H1 (cell line): ENCODE data around the gene FLT4. TPM values are rescaled to one million over a fixed set of nuclear protein-coding genes. Genes with fewer than 3 reads are reported as not detected.

Experiments
- CTCF ChIA-PET: fragments of 300-600 bp; sonication (Branson Sonifier 250); formaldehyde crosslinking; loops from one replicate; lab custom pipeline; 2021; ENCODE audit not compliant: partially characterized antibody; lab: Charles Lee
- POLR2A ChIA-PET: fragments of 300-600 bp; sonication (Branson Sonifier 250); formaldehyde crosslinking; loops from one replicate; lab custom pipeline; 2021; ENCODE audit warnings: inconsistent platforms; ENCODE audit not compliant: partially characterized antibody; lab: Charles Lee
- DNase-seq, 2 experiments: peaks; one replicate each; pipeline versions ENCODE4 v3.0.0 to v3.0.0-alpha.2; 2010 to 2022; ENCODE audit warnings: low spot score in 2 of 2, low read depth in 1 of 2, mixed read lengths in 1 of 2
- FAIRE-seq: peaks from 2 replicates; lab custom pipeline; 2011; peaks lifted over from hg19 to GRCh38; lab: Jason Lieb, UNC
- H2AFZ ChIP-seq: 2 replicates; pipeline ENCODE4 v1.8.1; 2012; ENCODE audit warnings: low read length, inconsistent platforms
- H2AK5ac ChIP-seq: 2 replicates; pipeline ENCODE4 v1.6.1; 2013; ENCODE audit warnings: low read depth, low read length
- H2BK120ac ChIP-seq: replicated peaks from 2 replicates; pipeline ENCODE3; 2013; ENCODE audit warnings: low read depth, low read length, inconsistent platforms
- H2BK12ac ChIP-seq: 2 replicates; pipeline ENCODE4 v1.6.1; 2013; ENCODE audit warnings: low read depth, low read length
- H2BK15ac ChIP-seq: 2 replicates; pipeline ENCODE4 v1.6.1; 2013; ENCODE audit warnings: low read length
- H2BK20ac ChIP-seq: 2 replicates; pipeline ENCODE4 v1.6.1; 2013; ENCODE audit warnings: low read length
- H2BK5ac ChIP-seq: 2 replicates; pipeline ENCODE4 v1.6.1; 2013; ENCODE audit warnings: low read depth, low read length
- H3K14ac ChIP-seq: 2 replicates; pipeline ENCODE4 v1.6.1; 2013; ENCODE audit warnings: inconsistent platforms; ENCODE audit not compliant: insufficient read length
- H3K18ac ChIP-seq: 2 replicates; pipeline ENCODE4 v1.6.1; 2013; ENCODE audit warnings: low read length; ENCODE audit errors: extremely low read depth
- H3K23ac ChIP-seq: 2 replicates; pipeline ENCODE4 v1.6.1; 2013; ENCODE audit warnings: inconsistent platforms; ENCODE audit not compliant: insufficient read length
- H3K23me2 ChIP-seq: 2 replicates; pipeline ENCODE4 v1.6.1; 2013; ENCODE audit warnings: low read depth, low read length
- H3K27ac ChIP-seq: 2 replicates; pipeline ENCODE4 v1.6.1; 2011; ENCODE audit warnings: low read depth, low read length, inconsistent platforms
- H3K27me3 ChIP-seq, 4 experiments: replicated peaks in 1 of 4; 1 replicate in 1 of 4; 2 replicates in 3 of 4; pipeline versions ENCODE4 v1.6.1 to v1.8.1; 2011 to 2013; ENCODE audit warnings: low read length in 3 of 4, mild to moderate bottlenecking in 3 of 4, inconsistent platforms in 2 of 4, mixed read lengths in 2 of 4, moderate library complexity in 1 of 4; ENCODE audit not compliant: control insufficient read depth in 3 of 4, insufficient read depth in 3 of 4; ENCODE audit errors: extremely low read depth in 1 of 4
- H3K36me3 ChIP-seq, 4 experiments: 2 replicates each; pipeline versions ENCODE4 v1.6.1 to v1.8.1; 2011 to 2013; ENCODE audit warnings: mild to moderate bottlenecking in 4 of 4, low read length in 3 of 4, moderate library complexity in 2 of 4, control low read depth in 1 of 4, inconsistent platforms in 1 of 4; ENCODE audit not compliant: insufficient read depth in 4 of 4, control insufficient read depth in 2 of 4
- H3K4ac ChIP-seq: replicated peaks from 2 replicates; pipeline ENCODE3; 2013; ENCODE audit warnings: low read length, low read depth, mixed read lengths, inconsistent platforms; ENCODE audit not compliant: insufficient read length
- H3K4me1 ChIP-seq, 4 experiments: replicated peaks in 1 of 4; 1 replicate in 1 of 4; 2 replicates in 3 of 4; pipeline versions ENCODE4 v1.6.1 to v1.8.1; 2011 to 2013; ENCODE audit warnings: low read length in 3 of 4, inconsistent platforms in 2 of 4, mixed read lengths in 1 of 4; ENCODE audit not compliant: insufficient read depth in 4 of 4, control insufficient read depth in 3 of 4
- H3K4me2 ChIP-seq, 2 experiments: 2 replicates each; pipeline versions ENCODE4 v1.6.1 to v1.8.1; 2011 to 2013; ENCODE audit warnings: low read depth in 2 of 2, low read length in 2 of 2, control low read depth in 1 of 2, inconsistent platforms in 1 of 2, mild to moderate bottlenecking in 1 of 2; ENCODE audit not compliant: insufficient read depth in 1 of 2
- H3K4me3 ChIP-seq, 4 experiments: fragments of 200-600, 300-600 bp in 1 of 4; sonication (generic), shearing (Covaris generic), sonication (Bioruptor Twin) in 1 of 4; 2 replicates each; pipeline versions ENCODE4 v1.5.1 to v1.8.1; 2011 to 2016; ENCODE audit warnings: low read length in 4 of 4, low read depth in 3 of 4, control low read depth in 2 of 4, inconsistent platforms in 2 of 4, mild to moderate bottlenecking in 2 of 4, mixed read lengths in 1 of 4, moderate library complexity in 1 of 4; ENCODE audit not compliant: insufficient read depth in 2 of 4; ENCODE audit errors: extremely low read depth in 1 of 4
- H3K56ac ChIP-seq: replicated peaks from 2 replicates; pipeline ENCODE3; 2013; ENCODE audit warnings: low read depth, mild to moderate bottlenecking, mixed read lengths, low read length, inconsistent platforms; ENCODE audit not compliant: insufficient read length
- H3K79me1 ChIP-seq: 2 replicates; pipeline ENCODE4 v1.6.1; 2013; ENCODE audit warnings: low read depth, low read length, control low read depth
- H3K79me2 ChIP-seq, 2 experiments: 2 replicates each; pipeline versions ENCODE4 v1.6.1 to v1.8.1; 2012 to 2013; ENCODE audit warnings: low read length in 2 of 2, mild to moderate bottlenecking in 2 of 2, inconsistent platforms in 1 of 2; ENCODE audit not compliant: insufficient read depth in 2 of 2, control insufficient read depth in 1 of 2
- H3K9ac ChIP-seq, 4 experiments: replicated peaks in 1 of 4; 1 replicate in 1 of 4; 2 replicates in 3 of 4; pipeline versions ENCODE4 v1.6.1 to v1.8.1; 2011 to 2013; ENCODE audit warnings: low read depth in 3 of 4, low read length in 3 of 4, control low read depth in 2 of 4, mild to moderate bottlenecking in 2 of 4, moderate library complexity in 2 of 4, inconsistent platforms in 1 of 4; ENCODE audit errors: extremely low read depth in 1 of 4
- H3K9me3 ChIP-seq, 2 experiments: 2 replicates each; pipeline versions ENCODE4 v1.6.1 to v1.8.1; 2012 to 2013; ENCODE audit warnings: mild to moderate bottlenecking in 2 of 2, moderate library complexity in 2 of 2, control low read depth in 1 of 2, inconsistent platforms in 1 of 2, low read depth in 1 of 2, low read length in 1 of 2, mixed read lengths in 1 of 2; ENCODE audit not compliant: insufficient read depth in 2 of 2
- H4K20me1 ChIP-seq, 2 experiments: replicated peaks in 1 of 2; 2 replicates each; pipeline versions ENCODE3 to v1.8.1; 2011 to 2013; ENCODE audit warnings: inconsistent platforms in 2 of 2, low read length in 2 of 2, mild to moderate bottlenecking in 1 of 2; ENCODE audit not compliant: insufficient read depth in 2 of 2, control insufficient read depth in 1 of 2
- H4K5ac ChIP-seq: 2 replicates; pipeline ENCODE4 v1.6.1; 2013; ENCODE audit warnings: low read length, low read depth, mixed read lengths, inconsistent platforms; ENCODE audit not compliant: insufficient read length
- H4K8ac ChIP-seq: 2 replicates; pipeline ENCODE4 v1.8.0; 2013; ENCODE audit warnings: mild to moderate bottlenecking, moderate library complexity, low read length, inconsistent platforms; ENCODE audit not compliant: insufficient read depth; ENCODE audit errors: extremely low read depth
- H4K91ac ChIP-seq: replicated peaks from 2 replicates; pipeline ENCODE3; 2013; ENCODE audit warnings: low read length, mixed read lengths, inconsistent platforms; ENCODE audit not compliant: insufficient read length
- EGR1 ChIP-seq: IDR thresholded peaks from 2 replicates; pipeline ENCODE4 v1.6.1; 2011; ENCODE audit warnings: low read depth, low read length, borderline replicate concordance
- EZH2 ChIP-seq: fragments of 200-600 bp; sonication (generic); IDR thresholded peaks from 2 replicates; pipeline ENCODE4 v1.7.1; 2012; ENCODE audit warnings: low read depth, mild to moderate bottlenecking, moderate library complexity, low read length, inconsistent platforms; ENCODE audit not compliant: severe bottlenecking
- GABPA ChIP-seq: IDR thresholded peaks from 2 replicates; pipeline ENCODE4 v1.6.1; 2011; ENCODE audit warnings: mild to moderate bottlenecking, low read length, moderate library complexity, borderline replicate concordance; ENCODE audit not compliant: insufficient read depth
- HDAC2 ChIP-seq, 2 experiments: fragments of 300-600 bp in 1 of 2; sonication (generic) in 1 of 2; IDR thresholded peaks; 2 replicates each; pipeline ENCODE4 v1.6.1; 2011 to 2012; ENCODE audit warnings: low read depth in 2 of 2, low read length in 2 of 2, mild to moderate bottlenecking in 2 of 2, moderate library complexity in 2 of 2, borderline replicate concordance in 1 of 2, inconsistent platforms in 1 of 2
- JUND ChIP-seq: IDR thresholded peaks from 2 replicates; pipeline ENCODE4 v1.6.1; 2011; ENCODE audit warnings: mild to moderate bottlenecking, improper control_type of control experiment, low read length
- KDM4A ChIP-seq: IDR thresholded peaks from one replicate; pipeline ENCODE4 v1.7.1; 2012; ENCODE audit warnings: low read depth, mild to moderate bottlenecking, moderate library complexity, low read length, inconsistent platforms; ENCODE audit not compliant: severe bottlenecking
- PHF8 ChIP-seq: fragments of 200-600 bp; sonication (generic); conservative IDR thresholded peaks from 2 replicates; pipeline ENCODE4 v1.7.1; 2012; ENCODE audit warnings: low read depth, mild to moderate bottlenecking, inconsistent platforms, low read length, moderate library complexity
- POLR2A ChIP-seq, 2 experiments: IDR thresholded peaks; 1 replicate in 1 of 2; 2 replicates in 1 of 2; pipeline ENCODE4 v1.6.1; 2011; ENCODE audit warnings: low read depth in 2 of 2, low read length in 2 of 2, mild to moderate bottlenecking in 2 of 2; ENCODE audit errors: control extremely low read depth in 1 of 2
- RFX5 ChIP-seq: IDR thresholded peaks from 2 replicates; pipeline ENCODE4 v1.6.1; 2011; ENCODE audit warnings: low read depth, low read length, improper control_type of control experiment, borderline replicate concordance
- RXRA ChIP-seq: IDR thresholded peaks from 2 replicates; pipeline ENCODE4 v1.6.1; 2011; ENCODE audit warnings: low read depth, mild to moderate bottlenecking, low read length, moderate library complexity; ENCODE audit not compliant: insufficient read depth
- WGBS, 2 experiments: shearing (Covaris generic) in 1 of 2; methylation state at CpG; one replicate each; pipeline versions ENCODE4 v1.1.6 to v1.1.7; 2013 to 2015; ENCODE audit warnings: low lambda C conversion rate in 2 of 2, mixed read lengths in 2 of 2, inconsistent platforms in 1 of 2, low coverage in 1 of 2, missing lambda C conversion rate in 1 of 2; ENCODE audit not compliant: insufficient replicate concordance in 2 of 2, insufficient coverage in 1 of 2, insufficient read length in 1 of 2; ENCODE audit errors: extremely low coverage in 1 of 2, missing lambda C conversion rate in 1 of 2; 5-methylcytosine and 5-hydroxymethylcytosine counted together
- polyA plus RNA-seq, 7 experiments: library from polyadenylated mRNA; depleted of rRNA in 3 of 7; stranded (reverse) in 5 of 7; unstranded in 2 of 7; fragments of >200 nt in 5 of 7; fragments of 200-250 nt in 2 of 7; gene quantifications; 1 replicate in 5 of 7; 2 replicates in 1 of 7; 4 replicates in 1 of 7; pipeline versions ENCODE4 v1.2.1 to v1.2.3, GENCODE V29; 2011 to 2013; ENCODE audit warnings: missing spikeins in 2 of 7, mixed read lengths in 2 of 7
- total RNA-seq: library from RNA; stranded (reverse); fragmentation: NEBNext Ultra II Directional; extraction: Animal tissue kit (Norgen Biotek cat#: 25700); gene quantifications from 2 replicates; pipeline ENCODE4 v1.2.1, GENCODE V29; 2021
- TF ChIP-seq, protein P1 (sequence below), 3 experiments: IDR thresholded peaks; 1 replicate in 2 of 3; 2 replicates in 1 of 3; pipeline versions ENCODE4 v1.5.1 to v1.6.1; 2011; ENCODE audit warnings: low read length in 3 of 3, mild to moderate bottlenecking in 3 of 3, inconsistent platforms in 2 of 3, low read depth in 1 of 3, moderate library complexity in 1 of 3; ENCODE audit not compliant: insufficient read depth in 1 of 3; ENCODE audit errors: control extremely low read depth in 1 of 3

The FLT4 gene
- total and polyA plus RNA-seq, 2 of the 8 experiments (the other 6 are each of a cell fraction or from before 2014, with no cell fraction given) = 6.5 to 7.7 TPM

- TF ChIP-seq JUND (no peak), RXRA (no peak), POLR2A (IDR thresholded peaks at IDR 0.05; ENCODE audit: control extremely low read depth in 1 of 2, low read depth in 2 of 2, low read length in 2 of 2) (no peak), HDAC2 (IDR thresholded peaks at IDR 0.05; ENCODE audit: borderline replicate concordance in 1 of 2, low read depth in 2 of 2, low read length in 2 of 2) (no peak), GABPA (no peak), RFX5 (no peak), KDM4A (no peak), EGR1 (no peak), EZH2 (no peak), PHF8 (no peak)
- TF ChIP-seq, protein P1, sequence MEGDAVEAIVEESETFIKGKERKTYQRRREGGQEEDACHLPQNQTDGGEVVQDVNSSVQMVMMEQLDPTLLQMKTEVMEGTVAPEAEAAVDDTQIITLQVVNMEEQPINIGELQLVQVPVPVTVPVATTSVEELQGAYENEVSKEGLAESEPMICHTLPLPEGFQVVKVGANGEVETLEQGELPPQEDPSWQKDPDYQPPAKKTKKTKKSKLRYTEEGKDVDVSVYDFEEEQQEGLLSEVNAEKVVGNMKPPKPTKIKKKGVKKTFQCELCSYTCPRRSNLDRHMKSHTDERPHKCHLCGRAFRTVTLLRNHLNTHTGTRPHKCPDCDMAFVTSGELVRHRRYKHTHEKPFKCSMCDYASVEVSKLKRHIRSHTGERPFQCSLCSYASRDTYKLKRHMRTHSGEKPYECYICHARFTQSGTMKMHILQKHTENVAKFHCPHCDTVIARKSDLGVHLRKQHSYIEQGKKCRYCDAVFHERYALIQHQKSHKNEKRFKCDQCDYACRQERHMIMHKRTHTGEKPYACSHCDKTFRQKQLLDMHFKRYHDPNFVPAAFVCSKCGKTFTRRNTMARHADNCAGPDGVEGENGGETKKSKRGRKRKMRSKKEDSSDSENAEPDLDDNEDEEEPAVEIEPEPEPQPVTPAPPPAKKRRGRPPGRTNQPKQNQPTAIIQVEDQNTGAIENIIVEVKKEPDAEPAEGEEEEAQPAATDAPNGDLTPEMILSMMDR (IDR thresholded peaks at IDR 0.05; ENCODE audit: control extremely low read depth in 1 of 3, insufficient read depth in 1 of 3, low read depth in 1 of 3, low read length in 3 of 3) = no peak
- TF ChIP-seq, all 59 proteins: peak for 0
- WGBS, 2 experiments = 78% methylated on average over 8 of the region's 8 CpGs; no CpG with 5 or more reads in 1 of the 2 experiments
- DNase-seq (no peak), FAIRE-seq (no peak)
- Histone ChIP-seq H3K56ac (no peak overlapping the region), H2AK5ac (no peak overlapping the region), H4K8ac (no peak overlapping the region), H2BK20ac (no peak overlapping the region), H3K79me2 (peaks cover 0 to 3% of the 10 kb centered on the region in 2 experiments; a peak in 1 of 4 replicates), H3K9ac (no peak overlapping the region), H2BK5ac (no peak overlapping the region), H2BK15ac (no peak overlapping the region), H2BK120ac (no peak overlapping the region), H3K4ac (no peak overlapping the region), H2AFZ (no peak overlapping the region), H3K36me3 (peaks cover 13 to 84% (median 43%) of the 10 kb centered on the region in 4 experiments), H3K4me3 (no peak overlapping the region), H4K91ac (no peak overlapping the region), H4K20me1 (peaks cover 0 to 2% of the 10 kb centered on the region in 2 experiments), H3K9me3 (no peaks in the 10 kb centered on the region), H3K4me2 (no peak overlapping the region), H3K14ac (no peak overlapping the region), H3K79me1 (no peaks in the 10 kb centered on the region), H3K23ac (no peak overlapping the region), H4K5ac (no peak overlapping the region), H3K27ac (no peak overlapping the region), H3K18ac (no peak overlapping the region), H3K23me2 (no peaks in the 10 kb centered on the region; the same call in 1 of the 2 replicates), H3K27me3 (no peaks in the 10 kb centered on the region), H3K4me1 (no peaks in the 10 kb centered on the region), H2BK12ac (no peak overlapping the region)
- CTCF ChIA-PET = no interaction called here
- POLR2A ChIA-PET = no interaction called here
Measured at GRCh38 chr5:180568914-180569313, 80.5 kb downstream of the FLT4 start.
